DOHH2 (cell line): ENCODE data around the gene ELAC2.

Experiments
- EZH2phosphoT487 ChIP-seq: fragments of 200-600 bp; sonication (generic); IDR thresholded peaks from 2 replicates; pipeline ENCODE4 v1.6.1; 2017; ENCODE audit warnings: borderline replicate concordance, mild to moderate bottlenecking, antibody characterized with exemption, low read length, moderate library complexity, mixed read lengths
- TF ChIP-seq, protein P1 (sequence below): fragments of 200-600 bp; sonication (generic); IDR thresholded peaks from one replicate; pipeline ENCODE4 v1.5.1; 2014; ENCODE audit warnings: antibody characterized with exemption, mild to moderate bottlenecking, low read depth, low read length; ENCODE audit not compliant: poor library complexity, severe bottlenecking

DNA sequence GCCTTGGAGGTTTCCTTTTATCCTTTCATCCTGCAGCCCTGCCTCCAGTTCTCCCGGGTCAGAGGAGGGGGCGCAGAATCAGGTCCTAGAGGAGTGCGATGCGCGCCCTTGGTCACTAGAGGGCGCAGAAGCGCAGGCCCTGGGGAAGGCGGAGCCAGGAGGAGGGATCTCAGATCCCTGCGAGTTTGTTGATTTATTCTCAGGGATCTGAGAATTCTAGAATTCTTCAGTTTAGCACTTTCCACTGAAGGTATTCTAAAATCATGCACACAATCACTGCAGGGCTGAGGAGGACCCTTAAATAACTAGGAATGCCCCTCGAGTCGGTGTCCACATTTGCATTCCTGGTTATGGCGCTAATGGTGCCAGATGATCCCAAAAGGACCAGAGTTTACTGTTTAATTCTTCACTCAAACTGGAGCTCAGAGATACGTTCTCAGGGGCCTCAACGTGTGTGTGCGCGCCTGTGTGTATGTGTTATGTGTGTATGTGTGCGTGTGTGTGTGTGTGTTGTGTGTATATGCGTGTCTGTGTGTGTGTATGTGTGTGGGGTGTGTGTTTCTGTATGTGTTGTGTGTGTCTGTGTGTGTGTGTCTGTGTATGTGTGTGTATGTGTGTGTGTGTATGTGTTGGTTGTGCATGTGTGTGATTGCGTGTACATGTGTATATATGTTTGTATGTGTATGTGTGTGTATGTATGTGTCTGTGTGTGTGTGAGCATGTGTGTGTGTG, 6.9 kb upstream of the ELAC2 start:
- TF ChIP-seq, protein P1, sequence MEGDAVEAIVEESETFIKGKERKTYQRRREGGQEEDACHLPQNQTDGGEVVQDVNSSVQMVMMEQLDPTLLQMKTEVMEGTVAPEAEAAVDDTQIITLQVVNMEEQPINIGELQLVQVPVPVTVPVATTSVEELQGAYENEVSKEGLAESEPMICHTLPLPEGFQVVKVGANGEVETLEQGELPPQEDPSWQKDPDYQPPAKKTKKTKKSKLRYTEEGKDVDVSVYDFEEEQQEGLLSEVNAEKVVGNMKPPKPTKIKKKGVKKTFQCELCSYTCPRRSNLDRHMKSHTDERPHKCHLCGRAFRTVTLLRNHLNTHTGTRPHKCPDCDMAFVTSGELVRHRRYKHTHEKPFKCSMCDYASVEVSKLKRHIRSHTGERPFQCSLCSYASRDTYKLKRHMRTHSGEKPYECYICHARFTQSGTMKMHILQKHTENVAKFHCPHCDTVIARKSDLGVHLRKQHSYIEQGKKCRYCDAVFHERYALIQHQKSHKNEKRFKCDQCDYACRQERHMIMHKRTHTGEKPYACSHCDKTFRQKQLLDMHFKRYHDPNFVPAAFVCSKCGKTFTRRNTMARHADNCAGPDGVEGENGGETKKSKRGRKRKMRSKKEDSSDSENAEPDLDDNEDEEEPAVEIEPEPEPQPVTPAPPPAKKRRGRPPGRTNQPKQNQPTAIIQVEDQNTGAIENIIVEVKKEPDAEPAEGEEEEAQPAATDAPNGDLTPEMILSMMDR, result peak; percentile 95
- TF ChIP-seq EZH2phosphoT487, result no peak
